K562 (cell line): ENCODE results near the gene PLAC9. TPM values are rescaled to one million over a fixed set of nuclear protein-coding genes. Genes with fewer than 3 reads are reported as not detected.

Experiments used
- CBX2 ChIP-seq: fragments of 200-600 bp; sonication (generic); IDR thresholded peaks from one replicate; pipeline ENCODE4 v1.6.1; 2012; ENCODE audit warnings: mild to moderate bottlenecking, low read length, inconsistent platforms; ENCODE audit not compliant: insufficient read depth, poor library complexity, severe bottlenecking
- CEBPZ ChIP-seq: fragments of 150-350 bp; IDR thresholded peaks from 2 replicates; pipeline ENCODE4 v1.6.1; 2014; ENCODE audit warnings: low read depth, mild to moderate bottlenecking, low read length, borderline replicate concordance
- CREB3L1 ChIP-seq: fragments of 450-650 bp; IDR thresholded peaks from 2 replicates; pipeline ENCODE4 v1.6.1; 2014; ENCODE audit warnings: low read depth, mild to moderate bottlenecking, moderate library complexity, borderline replicate concordance
- ESRRA ChIP-seq: fragments of 450-650 bp; IDR thresholded peaks from 2 replicates; pipeline ENCODE4 v1.6.1; 2014; ENCODE audit warnings: low read depth, mild to moderate bottlenecking, moderate library complexity, borderline replicate concordance
- NCOA2 ChIP-seq, 2 experiments: fragments of 450-650 bp; IDR thresholded peaks; 2 replicates each; pipeline ENCODE4 v1.6.1; 2018; ENCODE audit warnings: mild to moderate bottlenecking in 2 of 2, moderate library complexity in 1 of 2; ENCODE audit not compliant: partially characterized antibody in 2 of 2
- TBP ChIP-seq: optimal IDR thresholded peaks from 2 replicates; pipeline ENCODE3; 2011; ENCODE audit warnings: low read depth, low read length, improper control_type of control experiment
- YY1 ChIP-seq, 3 experiments: IDR thresholded peaks; 2 replicates each; pipeline ENCODE4 v1.6.1; 2011; ENCODE audit warnings: low read length in 2 of 3, mild to moderate bottlenecking in 2 of 3, moderate library complexity in 2 of 3, borderline replicate concordance in 1 of 3, control low read depth in 1 of 3, low read depth in 1 of 3; ENCODE audit not compliant: insufficient read depth in 3 of 3, insufficient replicate concordance in 2 of 3, control insufficient read depth in 1 of 3, insufficient read length in 1 of 3; ENCODE audit errors: extremely low read depth in 1 of 3
- ZFX ChIP-seq: sonication (generic); formaldehyde crosslinking; IDR thresholded peaks from 2 replicates; pipeline ENCODE4 v1.8.0; 2022; ENCODE audit warnings: mild to moderate bottlenecking, missing genetic modification reagents, moderate library complexity
- polyA plus RNA-seq, 8 experiments: library from polyadenylated mRNA; depleted of rRNA in 4 of 8; stranded (reverse) in 5 of 8; unstranded in 3 of 8; fragments of >200 nt; fragmentation: Nextera tagmentation in 2 of 8; fragmentation: Illumina TruSeq in 1 of 8; extraction: Ambion mirVana in 2 of 8; extraction: Trizol in 1 of 8; gene quantifications; 2 replicates each; pipeline versions ENCODE4 v1.2.1 to v1.2.3, GENCODE V29; 2011 to 2014; ENCODE audit warnings: inconsistent platforms in 1 of 8, missing spikeins in 1 of 8
- total RNA-seq, 7 experiments: library from RNA; depleted of rRNA in 6 of 7; stranded (reverse); fragments of >200 nt in 6 of 7; fragmentation: Illumina TruSeq in 2 of 7; extraction: Trizol in 2 of 7; gene quantifications; 2 replicates each; pipeline versions ENCODE4 v1.2.1 to v1.2.3, GENCODE V29; 2011 to 2021; ENCODE audit warnings: low replicate concordance in 1 of 7
- TF ChIP-seq, protein P1 (sequence below), 2 experiments: fragments of 250-450 bp in 1 of 2; fragments of 450-650 bp in 1 of 2; sonication (Bioruptor Pico) in 1 of 2; IDR thresholded peaks; 2 replicates each; pipeline versions ENCODE4 v1.6.1 to v1.8.0; 2016 to 2021; ENCODE audit warnings: mild to moderate bottlenecking in 2 of 2, moderate library complexity in 2 of 2, missing compliant biosample characterization in 1 of 2, missing genetic modification characterization in 1 of 2
- TF ChIP-seq, protein P2 (sequence below): sonication (generic); formaldehyde crosslinking; IDR thresholded peaks from 2 replicates; pipeline ENCODE4 v1.9.0; 2022; ENCODE audit warnings: mild to moderate bottlenecking, missing genetic modification reagents
- TF ChIP-seq, protein P3 (sequence below): fragments of 450-650 bp; IDR thresholded peaks from 2 replicates; pipeline ENCODE4 v1.6.1; 2017; ENCODE audit warnings: antibody characterized with exemption, mild to moderate bottlenecking

Gene PLAC9
- total and polyA plus RNA-seq, 9 of the 15 experiments (the other 6 are each of a cell fraction or from before 2014, with no cell fraction given), result not detected

DNA sequence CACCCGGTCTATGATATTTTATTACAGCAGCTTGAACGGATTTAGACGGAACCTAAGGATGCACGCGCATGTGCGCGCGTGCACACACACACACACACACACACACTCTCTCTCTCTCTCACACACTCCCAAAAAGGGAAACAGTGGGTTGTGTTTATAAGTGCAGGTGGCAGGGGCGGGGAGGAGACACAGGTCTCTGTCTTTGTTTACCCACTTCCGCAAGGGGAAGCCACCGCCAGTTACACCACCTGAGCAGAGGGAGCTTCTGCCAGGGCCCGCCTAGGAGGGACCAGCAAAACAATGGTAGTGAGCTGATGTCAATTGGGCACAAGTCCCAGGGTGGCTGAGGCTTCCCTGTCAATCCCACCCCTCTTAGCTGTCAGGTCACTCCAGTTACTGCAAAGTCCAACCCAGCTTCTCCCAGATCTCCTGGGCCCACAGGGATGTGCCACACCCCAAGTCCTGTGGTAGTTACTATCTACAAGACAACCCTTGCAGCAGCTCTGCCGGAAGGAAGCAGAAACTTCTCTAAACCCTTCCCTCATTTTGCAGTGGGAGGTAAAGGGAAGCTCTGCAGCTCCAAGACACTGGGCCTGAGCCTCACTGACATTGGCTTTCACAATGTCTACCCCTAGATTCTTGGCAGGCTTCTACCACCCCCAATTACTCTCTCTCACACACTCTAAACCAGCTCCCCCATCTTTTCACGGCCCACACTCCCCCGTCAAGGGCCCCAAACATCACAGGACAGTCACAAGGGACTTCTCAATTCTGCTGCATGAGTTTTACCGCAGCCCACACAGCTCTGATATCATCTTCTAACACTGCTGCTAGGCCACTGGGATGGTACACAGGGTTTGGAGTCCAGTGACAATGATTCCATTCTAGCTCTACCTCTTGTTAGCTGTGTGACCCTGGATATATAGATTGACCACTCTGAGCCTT lies 55.2 kb downstream of the PLAC9 start (continued):
- TF ChIP-seq NCOA2 (IDR thresholded peaks at IDR 0.05; ENCODE audit: partially characterized antibody in 2 of 2) (no peak), CREB3L1 (no peak), ZFX (CRISPR knock-in tag) (peak; percentile 62), CEBPZ (no peak), CBX2 (no peak), TBP (no peak), ESRRA (peak; percentile 77), YY1 (IDR thresholded peaks at IDR 0.05; ENCODE audit: borderline replicate concordance in 1 of 3, control insufficient read depth in 1 of 3, extremely low read depth in 1 of 3, insufficient read depth in 3 of 3, insufficient read length in 1 of 3, insufficient replicate concordance in 2 of 3, low read depth in 1 of 3, low read length in 2 of 3) (peak in 1 of 3 experiments; percentile 6)
- TF ChIP-seq, protein P1, sequence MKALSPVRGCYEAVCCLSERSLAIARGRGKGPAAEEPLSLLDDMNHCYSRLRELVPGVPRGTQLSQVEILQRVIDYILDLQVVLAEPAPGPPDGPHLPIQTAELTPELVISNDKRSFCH (CRISPR knock-in tag; IDR thresholded peaks at IDR 0.05), result no peak
- TF ChIP-seq, protein P1 (tag; IDR thresholded peaks at IDR 0.05), result 0 out of 2 replicates have a peak, but pooled peaks have one; percentile 49
- TF ChIP-seq, protein P2, sequence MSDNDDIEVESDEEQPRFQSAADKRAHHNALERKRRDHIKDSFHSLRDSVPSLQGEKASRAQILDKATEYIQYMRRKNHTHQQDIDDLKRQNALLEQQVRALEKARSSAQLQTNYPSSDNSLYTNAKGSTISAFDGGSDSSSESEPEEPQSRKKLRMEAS (CRISPR knock-in tag), result peak; percentile 39; the same call in 1 of the 2 replicates
- TF ChIP-seq, protein P3, sequence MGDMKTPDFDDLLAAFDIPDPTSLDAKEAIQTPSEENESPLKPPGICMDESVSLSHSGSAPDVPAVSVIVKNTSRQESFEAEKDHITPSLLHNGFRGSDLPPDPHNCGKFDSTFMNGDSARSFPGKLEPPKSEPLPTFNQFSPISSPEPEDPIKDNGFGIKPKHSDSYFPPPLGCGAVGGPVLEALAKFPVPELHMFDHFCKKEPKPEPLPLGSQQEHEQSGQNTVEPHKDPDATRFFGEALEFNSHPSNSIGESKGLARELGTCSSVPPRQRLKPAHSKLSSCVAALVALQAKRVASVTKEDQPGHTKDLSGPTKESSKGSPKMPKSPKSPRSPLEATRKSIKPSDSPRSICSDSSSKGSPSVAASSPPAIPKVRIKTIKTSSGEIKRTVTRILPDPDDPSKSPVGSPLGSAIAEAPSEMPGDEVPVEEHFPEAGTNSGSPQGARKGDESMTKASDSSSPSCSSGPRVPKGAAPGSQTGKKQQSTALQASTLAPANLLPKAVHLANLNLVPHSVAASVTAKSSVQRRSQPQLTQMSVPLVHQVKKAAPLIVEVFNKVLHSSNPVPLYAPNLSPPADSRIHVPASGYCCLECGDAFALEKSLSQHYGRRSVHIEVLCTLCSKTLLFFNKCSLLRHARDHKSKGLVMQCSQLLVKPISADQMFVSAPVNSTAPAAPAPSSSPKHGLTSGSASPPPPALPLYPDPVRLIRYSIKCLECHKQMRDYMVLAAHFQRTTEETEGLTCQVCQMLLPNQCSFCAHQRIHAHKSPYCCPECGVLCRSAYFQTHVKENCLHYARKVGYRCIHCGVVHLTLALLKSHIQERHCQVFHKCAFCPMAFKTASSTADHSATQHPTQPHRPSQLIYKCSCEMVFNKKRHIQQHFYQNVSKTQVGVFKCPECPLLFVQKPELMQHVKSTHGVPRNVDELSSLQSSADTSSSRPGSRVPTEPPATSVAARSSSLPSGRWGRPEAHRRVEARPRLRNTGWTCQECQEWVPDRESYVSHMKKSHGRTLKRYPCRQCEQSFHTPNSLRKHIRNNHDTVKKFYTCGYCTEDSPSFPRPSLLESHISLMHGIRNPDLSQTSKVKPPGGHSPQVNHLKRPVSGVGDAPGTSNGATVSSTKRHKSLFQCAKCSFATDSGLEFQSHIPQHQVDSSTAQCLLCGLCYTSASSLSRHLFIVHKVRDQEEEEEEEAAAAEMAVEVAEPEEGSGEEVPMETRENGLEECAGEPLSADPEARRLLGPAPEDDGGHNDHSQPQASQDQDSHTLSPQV, result 0 out of 2 replicates have a peak, but pooled peaks have one; percentile 28
